Lung (tissue), 12 donors: ENCODE data around the gene HMGB1. TPM values are rescaled to one million over a fixed set of nuclear protein-coding genes. Genes with fewer than 3 reads are reported as not detected.
"Not testable (repeated sequence)": the region's sequence is repeated elsewhere in the genome, so short reads cannot be mapped to it uniquely, and the experiment has no call there.

Experiments
- ATAC-seq: fragments of 200-7000 bp; cut with Tn5 transposase; one replicate; pipeline ENCODE4 v1.9.1; 2020; ENCODE audit warnings: moderate number of reproducible peaks; ENCODE audit not compliant: insufficient read depth, low FRiP score
- DNase-seq, 3 donors: peaks; one replicate each; pipeline ENCODE4 v3.0.0-alpha.2; 2013 to 2017
- H3K27ac ChIP-seq, 2 donors: one replicate each; pipeline ENCODE4 v1.5.1; 2013; ENCODE audit warnings: mild to moderate bottlenecking in 2 of 2, moderate library complexity in 2 of 2, control low read depth in 1 of 2, inconsistent platforms in 1 of 2, low read depth in 1 of 2, low read length in 1 of 2
- H3K27me3 ChIP-seq, 3 donors: one replicate each; pipeline ENCODE4 v1.5.1; 2013; ENCODE audit warnings: low read length in 2 of 3; ENCODE audit not compliant: control insufficient read depth in 3 of 3, insufficient read depth in 3 of 3
- H3K36me3 ChIP-seq, 4 donors: one replicate each; pipeline ENCODE4 v1.5.1; 2013; ENCODE audit warnings: low read length in 4 of 4, mild to moderate bottlenecking in 1 of 4, moderate library complexity in 1 of 4; ENCODE audit not compliant: control insufficient read depth in 4 of 4, insufficient read depth in 4 of 4
- H3K4me1 ChIP-seq, 5 donors: one replicate each; pipeline ENCODE4 v1.5.1; 2013; ENCODE audit warnings: low read length in 5 of 5, mild to moderate bottlenecking in 2 of 5, moderate library complexity in 1 of 5; ENCODE audit not compliant: control insufficient read depth in 5 of 5, insufficient read depth in 5 of 5
- H3K4me3 ChIP-seq: one replicate; pipeline ENCODE4 v1.5.1; 2013; ENCODE audit warnings: mild to moderate bottlenecking, control low read depth, moderate library complexity
- H3K9ac ChIP-seq, 2 donors: one replicate each; pipeline ENCODE4 v1.5.1; 2013; ENCODE audit warnings: low read length in 2 of 2, control low read depth in 1 of 2; ENCODE audit not compliant: insufficient read depth in 1 of 2
- H3K9me3 ChIP-seq, 4 donors: one replicate each; pipeline ENCODE4 v1.5.1; 2013; ENCODE audit warnings: low read length in 3 of 4, mild to moderate bottlenecking in 1 of 4, moderate library complexity in 1 of 4; ENCODE audit not compliant: control insufficient read depth in 4 of 4, insufficient read depth in 3 of 4
- WGBS, 2 donors: extraction: QIAGEN DNeasy Blood & Tissue Kit; methylation state at CpG; one replicate each; pipeline ENCODE4 v1.1.7; 2013; 5-methylcytosine and 5-hydroxymethylcytosine counted together
- polyA plus RNA-seq, 2 donors: library from polyadenylated mRNA; stranded (reverse); fragments of 200-250 nt; gene quantifications; one replicate each; pipeline ENCODE4 v1.2.1, GENCODE V29; 2013
- total RNA-seq, 2 donors: library from RNA; depleted of rRNA in 1 of 2; stranded (reverse); fragments of >200 nt in 1 of 2; gene quantifications; one replicate each; pipeline ENCODE4 v1.2.1, GENCODE V29; 2014 to 2021
- TF ChIP-seq, protein P1 (sequence below): IDR thresholded peaks from 2 replicates; pipeline ENCODE4 v1.5.1; 2012; ENCODE audit warnings: mild to moderate bottlenecking; ENCODE audit errors: control extremely low read depth, extremely low read depth
- donor health status: control.
- donor health status: control.
- donor health status: Bipolar disorder and iron deficiency.
- donor health status: healthy.
- donor health status: DM: yes; HTN: yes; CAD: no.

Gene HMGB1
- total and polyA plus RNA-seq, 4 donors, result 210 to 374 (median 325) TPM

DNA sequence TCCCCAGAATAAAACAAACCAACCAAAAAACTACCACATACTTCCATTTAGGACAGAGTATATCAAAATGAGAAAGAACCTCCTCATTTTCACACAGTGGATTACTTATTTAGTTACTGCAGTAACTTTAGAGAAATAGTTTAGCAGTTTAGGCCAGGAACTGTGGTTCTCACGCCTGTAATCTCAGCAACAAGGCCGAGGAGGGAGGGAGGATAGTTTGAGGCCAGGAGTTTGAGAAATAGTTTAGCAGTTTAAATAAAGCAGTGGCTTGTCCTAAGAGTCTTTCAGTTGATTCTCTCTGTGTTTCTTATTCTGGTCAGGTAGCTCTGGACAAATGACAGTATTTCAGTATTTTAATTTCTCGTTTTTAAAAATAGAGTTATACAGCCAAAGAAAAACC lies 9.4 kb downstream of the HMGB1 start:
- ATAC-seq, result no peak
- WGBS, 2 donors, result 72 to 77% methylated on average over 3 of the region's 3 CpGs

DNA sequence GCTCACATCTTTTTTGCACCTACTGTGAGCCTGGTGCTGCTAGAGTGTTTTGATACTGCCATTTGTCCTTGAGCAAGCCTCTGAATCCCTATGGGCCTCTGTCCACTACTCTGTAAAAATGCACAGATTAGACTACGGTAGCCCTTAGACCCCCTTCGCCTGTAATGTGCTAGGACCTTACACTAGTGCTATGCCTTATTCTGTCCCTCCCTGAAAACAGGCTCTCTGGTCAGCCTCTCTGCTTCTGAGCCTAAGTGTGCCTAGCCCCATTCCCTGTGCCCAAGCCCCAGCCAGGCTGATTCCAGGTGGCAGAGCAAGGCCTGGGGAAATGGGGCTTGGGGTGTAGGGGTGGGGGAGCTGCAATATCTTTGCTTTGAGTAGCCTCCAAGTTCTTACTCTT lies 10.7 kb downstream of the HMGB1 start:
- no peaks in the 10 kb centered on the region for H3K4me1 ChIP-seq
- H3K9ac ChIP-seq, result no peak overlapping the region
- DNase-seq (no peak), ATAC-seq (no peak)
- no peak overlapping the region for H3K27ac ChIP-seq
- 95 to 97% methylated on average over 2 of the region's 2 CpGs for WGBS, 2 donors
- H3K36me3 ChIP-seq, result peaks cover 0 to 8% (median 5%) of the 10 kb centered on the region in 4 donors
- TF ChIP-seq, protein P1, sequence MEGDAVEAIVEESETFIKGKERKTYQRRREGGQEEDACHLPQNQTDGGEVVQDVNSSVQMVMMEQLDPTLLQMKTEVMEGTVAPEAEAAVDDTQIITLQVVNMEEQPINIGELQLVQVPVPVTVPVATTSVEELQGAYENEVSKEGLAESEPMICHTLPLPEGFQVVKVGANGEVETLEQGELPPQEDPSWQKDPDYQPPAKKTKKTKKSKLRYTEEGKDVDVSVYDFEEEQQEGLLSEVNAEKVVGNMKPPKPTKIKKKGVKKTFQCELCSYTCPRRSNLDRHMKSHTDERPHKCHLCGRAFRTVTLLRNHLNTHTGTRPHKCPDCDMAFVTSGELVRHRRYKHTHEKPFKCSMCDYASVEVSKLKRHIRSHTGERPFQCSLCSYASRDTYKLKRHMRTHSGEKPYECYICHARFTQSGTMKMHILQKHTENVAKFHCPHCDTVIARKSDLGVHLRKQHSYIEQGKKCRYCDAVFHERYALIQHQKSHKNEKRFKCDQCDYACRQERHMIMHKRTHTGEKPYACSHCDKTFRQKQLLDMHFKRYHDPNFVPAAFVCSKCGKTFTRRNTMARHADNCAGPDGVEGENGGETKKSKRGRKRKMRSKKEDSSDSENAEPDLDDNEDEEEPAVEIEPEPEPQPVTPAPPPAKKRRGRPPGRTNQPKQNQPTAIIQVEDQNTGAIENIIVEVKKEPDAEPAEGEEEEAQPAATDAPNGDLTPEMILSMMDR, result no peak
- H3K4me3 ChIP-seq, result no peak overlapping the region
- H3K9me3 ChIP-seq, result no peaks in the 10 kb centered on the region
- no peaks in the 10 kb centered on the region for H3K27me3 ChIP-seq

More for the DNA sequence above, 9.4 kb downstream of the HMGB1 start:
- Histone ChIP-seq H3K9ac (peak overlapping the region in 1 of 2 donors; percentile 47), H3K4me3 (no peak overlapping the region), H3K27ac (no peak overlapping the region), H3K4me1 (no peaks in the 10 kb centered on the region), H3K27me3 (no peaks in the 10 kb centered on the region), H3K36me3 (peaks cover 0 to 8% (median 5%) of the 10 kb centered on the region in 4 donors), H3K9me3 (no peaks in the 10 kb centered on the region)
- TF ChIP-seq, protein P1, result no peak
- DNase-seq, result no peak

DNA sequence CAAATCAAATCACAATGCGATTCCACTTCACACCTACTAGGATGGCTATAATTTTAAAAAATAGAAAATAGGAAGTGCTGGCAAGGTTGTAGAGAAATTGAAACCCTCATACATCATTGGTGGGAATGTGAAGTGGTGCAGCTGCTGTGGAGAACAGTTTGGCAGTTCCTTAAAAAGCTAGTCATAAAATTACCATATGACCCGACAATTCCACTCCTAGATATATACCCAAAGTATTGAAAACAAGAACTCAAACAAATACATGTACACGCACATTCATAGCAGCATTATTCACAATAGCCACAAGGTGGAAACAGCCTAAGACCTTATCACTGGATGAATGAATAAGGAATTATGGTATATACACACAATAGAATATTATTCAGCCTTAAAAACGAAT lies 12.0 kb downstream of the HMGB1 start:
- DNase-seq, result no peak
- no peak for ATAC-seq
- 80 to 85% methylated on average over 4 of the region's 4 CpGs for WGBS, 2 donors

DNA sequence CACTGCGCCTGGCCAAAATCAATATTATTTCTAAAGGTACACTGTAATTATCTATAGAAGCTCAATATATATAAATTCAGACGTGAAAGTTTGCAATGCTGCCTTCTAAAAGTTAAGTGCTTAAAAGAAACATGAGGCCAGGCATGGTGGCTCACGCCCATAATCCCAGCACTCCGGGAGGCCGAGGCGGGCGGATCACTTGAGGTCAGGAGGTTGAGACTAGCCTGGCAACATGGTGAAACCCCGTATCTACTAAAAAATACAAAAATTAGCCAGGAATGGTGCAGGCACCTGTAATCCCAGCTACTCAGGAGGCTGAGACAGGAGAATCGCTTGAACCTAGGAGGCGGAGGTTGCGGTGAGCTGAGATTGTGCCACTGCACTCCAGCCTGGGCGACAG lies 14.3 kb downstream of the HMGB1 start:
- not testable (repeated sequence) for H3K9me3 ChIP-seq, H3K27me3 ChIP-seq, H3K4me3 ChIP-seq, ATAC-seq, H3K4me1 ChIP-seq, DNase-seq, H3K9ac ChIP-seq, H3K27ac ChIP-seq, H3K36me3 ChIP-seq
- 96 to 97% methylated on average over 12 of the region's 12 CpGs for WGBS, 2 donors

More for the DNA sequence above, 12.0 kb downstream of the HMGB1 start:
- H3K9me3 ChIP-seq, result no peaks in the 10 kb centered on the region
- H3K27me3 ChIP-seq, result no peaks in the 10 kb centered on the region
- no peak overlapping the region for H3K4me3 ChIP-seq
- H3K9ac ChIP-seq, result no peak overlapping the region
- TF ChIP-seq, protein P1, result no peak
- H3K27ac ChIP-seq, result no peak overlapping the region
- peaks cover 0 to 3% (median 1%) of the 10 kb centered on the region in 4 donors for H3K36me3 ChIP-seq
- H3K4me1 ChIP-seq, result no peaks in the 10 kb centered on the region
